Measurements from ENCODE around the gene RASIP1.
"Not testable (repeated sequence)": the region's sequence is repeated elsewhere in the genome, so short reads cannot be mapped to it uniquely, and the experiment has no call there.

RASIP1 gene

DNA sequence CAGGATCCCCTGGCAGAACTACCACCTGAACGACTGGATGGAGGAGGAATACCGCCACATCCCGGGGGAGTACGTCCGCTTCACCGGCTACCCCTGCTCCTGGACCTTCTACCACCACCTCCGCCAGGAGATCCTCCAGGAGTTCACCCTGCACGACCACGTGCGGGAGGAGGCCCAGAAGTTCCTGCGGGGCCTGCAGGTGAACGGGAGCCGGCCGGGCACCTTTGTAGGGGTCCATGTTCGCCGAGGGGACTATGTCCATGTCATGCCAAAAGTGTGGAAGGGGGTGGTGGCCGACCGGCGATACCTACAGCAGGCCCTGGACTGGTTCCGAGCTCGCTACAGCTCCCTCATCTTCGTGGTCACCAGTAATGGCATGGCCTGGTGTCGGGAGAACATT is 37.1 kb downstream of the RASIP1 start:
- no peak for DNase-seq

GRCh38 chr19:48702701-48703100 is 37.7 kb downstream of the RASIP1 start:
- DNase-seq, result no peak

DNA sequence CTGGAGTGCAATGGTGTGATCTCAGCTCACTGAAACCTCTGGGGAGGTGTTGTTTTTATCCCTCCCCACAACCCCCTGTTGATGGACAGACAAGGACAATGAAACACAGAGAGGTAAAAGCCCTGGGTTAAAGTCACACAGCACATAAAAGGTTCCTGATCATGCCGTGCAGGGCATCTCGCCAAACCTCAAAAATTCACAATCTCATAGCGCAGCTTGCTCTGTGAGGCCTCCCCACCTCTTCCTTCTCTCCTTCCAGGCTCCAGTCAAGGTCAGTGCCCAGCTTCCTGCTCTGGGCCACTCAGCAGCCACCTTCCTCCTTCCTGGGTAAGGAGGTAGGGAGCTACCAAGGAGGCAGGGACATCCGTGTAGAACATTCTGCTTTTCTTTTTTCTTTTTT is 42.4 kb downstream of the RASIP1 start:
- DNase-seq, result no peak

DNA sequence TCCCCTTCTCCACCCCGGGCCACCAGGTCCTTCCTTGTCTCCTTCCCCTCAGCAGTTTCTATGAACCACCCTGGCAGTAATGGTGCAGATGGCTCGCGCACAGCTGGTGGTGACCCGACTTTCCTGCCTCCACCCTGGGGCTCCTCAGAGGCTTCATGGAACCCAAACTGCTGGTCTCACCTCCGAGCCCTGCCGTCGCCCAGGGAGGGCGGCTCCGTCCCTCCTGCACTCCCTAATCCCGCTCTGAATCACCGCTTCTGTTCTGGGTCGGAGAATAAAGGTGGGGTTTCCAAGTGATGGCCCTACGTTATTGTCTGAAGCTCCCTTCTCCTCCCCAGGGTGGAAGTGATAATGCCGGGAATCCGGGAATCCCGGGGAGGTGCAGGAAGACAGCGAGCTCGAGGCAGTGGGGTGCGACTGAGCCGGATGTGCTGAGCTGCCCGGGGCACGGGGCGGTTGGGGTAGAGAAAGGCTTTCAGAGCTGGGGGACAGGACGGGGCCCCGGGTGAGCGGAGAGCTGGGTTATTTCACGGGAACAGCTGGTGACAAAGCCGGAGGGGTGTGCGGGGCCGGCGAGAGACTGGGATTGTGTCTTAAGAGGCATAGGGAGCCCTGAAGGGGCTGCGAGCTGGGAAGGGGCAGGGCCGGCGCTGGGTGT is 43.9 kb downstream of the RASIP1 start:
- no peak for DNase-seq

GRCh38 chr19:48695743-48696352 is 44.6 kb downstream of the RASIP1 start, which contains the start of gene FUT2:
FUT2 (plus strand) TSS chr19:48695971; CDS start chr19:48702957, 6,986 bp downstream.
- DNase-seq, result no peak

GRCh38 chr19:48693629-48694028 is 46.8 kb downstream of the RASIP1 start:
- not testable (repeated sequence) for DNase-seq

- DNase-seq, result no peak
Observed at GRCh38 chr19:48689449-48689848, 51.0 kb downstream of the RASIP1 start.

- no peak for DNase-seq
Observed at GRCh38 chr19:48687776-48688175, 52.6 kb downstream of the RASIP1 start.

DNA sequence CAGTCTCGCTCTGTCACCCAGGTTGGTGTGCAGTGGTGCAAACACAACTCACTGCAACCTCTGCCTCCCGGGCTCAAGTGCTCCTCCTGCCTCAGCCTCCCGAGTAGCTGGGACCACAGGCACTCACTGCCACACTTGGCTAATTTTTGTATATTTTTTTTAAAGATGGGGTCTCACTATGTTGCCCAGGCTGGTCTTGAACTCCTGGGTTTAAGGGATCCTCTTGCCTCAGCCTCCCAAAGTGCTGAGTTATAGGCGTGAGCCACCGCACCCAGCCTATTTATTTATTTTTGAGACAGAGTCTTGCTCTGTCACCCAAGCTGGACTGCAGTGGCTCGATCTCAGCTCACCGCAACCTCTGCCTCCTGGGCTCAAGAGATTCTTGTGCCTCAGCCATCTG is 53.8 kb downstream of the RASIP1 start:
- not testable (repeated sequence) for DNase-seq

GRCh38 chr19:48686088-48686487 is 54.3 kb downstream of the RASIP1 start:
- DNase-seq, result no peak

- DNase-seq, result no peak
Observed at GRCh38 chr19:48685583-48685982, 54.8 kb downstream of the RASIP1 start.

GRCh38 chr19:48683349-48683748 is 57.1 kb downstream of the RASIP1 start:
- DNase-seq, result no peak

- DNase-seq, result no peak
Observed at GRCh38 chr19:48681127-48681470, 59.3 kb downstream of the RASIP1 start.

DNA sequence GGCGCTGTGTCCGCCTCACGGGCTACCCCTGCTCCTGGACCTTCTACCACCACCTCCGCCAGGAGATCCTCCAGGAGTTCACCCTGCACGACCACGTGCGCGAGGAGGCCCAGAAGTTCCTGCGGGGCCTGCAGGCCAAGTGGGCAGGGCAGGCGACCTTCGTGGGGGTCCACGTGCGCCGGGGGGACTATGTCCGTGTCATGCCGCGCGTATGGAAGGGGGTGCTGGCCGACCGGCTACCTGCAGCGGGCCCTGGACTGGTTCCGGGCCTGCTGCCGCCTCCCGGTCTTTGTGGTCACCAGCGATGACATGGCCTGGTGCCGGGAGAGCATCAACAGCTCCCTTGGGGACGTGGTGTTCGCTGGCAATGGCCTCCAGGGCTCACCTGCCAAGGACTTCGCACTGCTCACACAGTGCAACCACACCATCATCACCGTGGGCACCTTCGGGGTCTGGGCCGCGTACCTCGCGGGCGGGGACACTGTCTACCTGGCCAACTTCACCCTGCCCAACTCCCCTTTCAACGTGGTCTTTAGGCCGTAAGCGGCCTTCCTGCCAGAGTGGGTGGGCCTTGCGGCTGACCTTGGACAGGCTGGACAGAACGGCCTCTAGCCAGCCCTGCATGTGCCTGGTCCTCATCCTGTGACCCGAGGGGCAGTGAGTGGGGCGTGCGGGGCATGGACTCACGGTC is 59.8 kb downstream of the RASIP1 start:
- DNase-seq, result no peak

DNA sequence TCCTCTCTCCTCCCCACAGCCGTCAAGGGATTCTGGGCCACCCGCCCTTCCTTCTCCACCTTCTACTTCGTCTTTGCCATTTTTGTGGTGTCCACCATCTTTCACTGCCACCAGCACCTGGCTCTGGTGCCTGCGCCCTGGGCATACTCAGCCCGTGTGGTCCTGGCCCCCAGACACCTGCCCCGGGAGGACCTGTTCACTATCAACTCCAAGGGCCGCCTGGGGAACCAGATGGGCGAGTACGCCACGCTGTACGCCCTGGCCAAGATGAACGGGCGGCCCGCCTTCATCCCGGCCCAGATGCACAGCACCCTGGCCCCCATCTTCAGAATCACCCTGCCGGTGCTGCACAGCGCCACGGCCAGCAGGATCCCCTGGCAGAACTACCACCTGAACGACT is 60.4 kb downstream of the RASIP1 start:
- not testable (repeated sequence) for DNase-seq

DNA sequence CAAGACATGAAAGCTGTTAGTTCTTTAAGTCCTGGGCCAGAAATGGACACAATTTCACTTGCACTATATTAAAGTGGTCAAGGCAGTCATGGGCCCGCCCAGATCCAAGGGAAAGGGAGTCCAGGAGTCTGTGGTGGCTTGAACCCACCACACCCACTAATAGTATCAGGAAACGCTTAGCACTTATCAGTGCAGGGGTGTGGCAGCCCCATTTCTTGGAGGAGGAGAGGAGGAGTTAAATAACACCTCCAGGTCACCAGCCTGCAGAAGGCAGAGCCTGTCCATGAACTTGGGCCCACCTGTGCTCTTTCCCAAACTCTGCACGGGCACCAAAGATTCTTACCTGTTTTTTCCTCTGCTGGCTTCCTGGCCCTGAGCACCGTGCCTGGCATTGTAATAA is 62.2 kb downstream of the RASIP1 start:
- no peak for DNase-seq

- DNase-seq, result no peak
Observed at GRCh38 chr19:48676887-48677286, 63.5 kb downstream of the RASIP1 start.

GRCh38 chr19:48676487-48676886 is 63.9 kb downstream of the RASIP1 start:
- DNase-seq, result no peak

DNA sequence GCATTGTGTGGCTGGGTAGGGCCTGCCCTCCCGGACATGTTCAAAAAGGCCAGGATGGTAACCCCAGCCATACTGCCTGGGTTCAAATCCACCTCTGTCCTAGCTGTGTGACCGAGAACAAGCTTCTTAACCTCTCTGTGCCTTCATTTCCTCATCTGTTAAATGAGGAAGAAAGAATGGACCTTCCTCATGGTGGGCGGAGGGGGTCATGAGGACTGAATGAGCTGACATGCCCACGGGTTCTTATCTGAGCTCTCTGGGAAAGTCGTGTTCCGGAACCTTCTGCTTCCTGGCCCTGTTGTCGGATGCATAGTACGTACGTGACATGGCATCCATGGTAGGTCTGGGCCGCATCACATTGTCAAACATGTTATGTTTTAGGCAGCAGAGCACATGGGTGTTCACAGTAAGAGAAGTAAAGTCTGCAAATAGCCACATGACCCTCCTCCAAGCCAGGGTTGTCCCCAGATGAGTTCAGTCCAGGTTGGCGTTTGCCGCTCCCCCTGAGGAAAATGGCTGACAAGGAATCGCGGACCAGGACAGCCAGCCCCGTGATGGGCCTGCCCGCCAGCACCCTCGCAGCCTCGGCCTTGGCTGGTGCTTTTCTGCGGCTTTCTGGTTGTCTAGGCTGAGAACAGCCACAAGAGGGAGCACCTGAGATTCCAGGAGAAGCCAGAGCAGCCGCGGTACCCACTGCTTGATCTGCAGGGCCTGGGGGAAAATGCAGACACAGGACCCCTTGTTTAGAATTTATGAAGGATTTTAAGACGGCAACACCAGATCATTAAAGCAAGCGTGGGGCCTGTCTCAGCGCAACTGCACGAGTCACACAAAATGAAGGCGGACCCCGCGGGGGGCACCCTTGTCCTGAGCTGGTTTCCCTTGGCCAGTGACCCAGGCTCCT is 65.2 kb downstream of the RASIP1 start:
- DNase-seq, result peak; percentile 70

GRCh38 chr19:48674216-48674809 is 66.1 kb downstream of the RASIP1 start:
- no peak for DNase-seq

- no peak for DNase-seq
Observed at GRCh38 chr19:48673436-48674100, 66.8 kb downstream of the RASIP1 start.

- DNase-seq, result no peak
Observed at GRCh38 chr19:48672994-48673393, 67.4 kb downstream of the RASIP1 start, which contains the start of gene NTN5. NTN5 (minus strand) TSS chr19:48673017; CDS start chr19:48670986, 2,031 bp downstream.

Measured in amniotic stem cell (primary cell).